GM21390 (cell line): Measurements from ENCODE around the gene L2HGDH.
A peak's percentile ranks its signal among the peaks of the same experiment; 100 is the strongest.

Experiments used
- ATAC-seq: cut with Tn5 transposase; IDR thresholded peaks from one replicate; pipeline ENCODE4 v1.9.1; 2021; ENCODE audit not compliant: unreplicated experiment

L2HGDH gene

DNA sequence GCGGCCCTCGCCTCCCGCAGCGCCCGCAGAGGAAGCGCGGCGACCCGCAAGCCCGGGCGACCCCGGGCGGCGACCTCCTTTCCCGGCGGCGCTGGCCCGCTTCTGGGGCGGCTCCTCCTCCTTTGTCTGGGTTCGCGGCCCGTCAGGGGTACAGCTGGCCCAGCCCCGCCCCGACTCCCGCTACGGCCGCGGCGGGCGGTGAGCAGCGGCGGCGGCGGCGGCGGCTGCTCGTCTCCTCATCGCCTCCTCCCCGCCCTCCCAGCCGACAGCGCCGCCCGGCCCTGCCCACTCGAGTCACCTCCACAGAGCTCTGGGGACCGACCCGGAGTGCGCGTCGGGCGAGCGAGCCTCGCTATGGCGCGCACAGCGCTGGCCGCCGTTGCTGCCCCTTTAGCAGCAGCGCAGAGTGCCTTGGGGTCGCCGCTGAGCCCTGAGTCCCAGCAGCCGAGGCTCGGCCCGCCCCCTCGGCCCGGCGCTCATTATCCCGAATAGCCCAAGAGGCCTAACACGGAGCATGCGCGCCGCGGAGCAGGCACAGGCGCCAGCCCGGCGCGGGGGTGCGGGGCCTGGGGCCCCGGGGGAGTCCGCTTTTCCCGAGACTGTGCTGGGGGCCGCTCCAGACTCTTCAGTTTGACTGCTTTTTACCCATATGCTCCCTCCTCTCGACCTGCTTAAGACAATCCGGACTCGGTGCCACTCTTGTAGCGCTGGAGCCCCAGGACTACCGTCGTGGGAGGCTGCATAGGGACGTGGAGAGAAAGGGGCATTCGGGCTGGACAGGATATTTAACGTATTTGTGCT lies 80.4 kb downstream of the L2HGDH start, which contains the start of gene SOS2:
Gene SOS2 (minus strand): TSS at position 104 of the 801 bp plus-strand sequence. CDS start 295 bp downstream, outside the sequence.
- peak; percentile 82 for ATAC-seq

DNA sequence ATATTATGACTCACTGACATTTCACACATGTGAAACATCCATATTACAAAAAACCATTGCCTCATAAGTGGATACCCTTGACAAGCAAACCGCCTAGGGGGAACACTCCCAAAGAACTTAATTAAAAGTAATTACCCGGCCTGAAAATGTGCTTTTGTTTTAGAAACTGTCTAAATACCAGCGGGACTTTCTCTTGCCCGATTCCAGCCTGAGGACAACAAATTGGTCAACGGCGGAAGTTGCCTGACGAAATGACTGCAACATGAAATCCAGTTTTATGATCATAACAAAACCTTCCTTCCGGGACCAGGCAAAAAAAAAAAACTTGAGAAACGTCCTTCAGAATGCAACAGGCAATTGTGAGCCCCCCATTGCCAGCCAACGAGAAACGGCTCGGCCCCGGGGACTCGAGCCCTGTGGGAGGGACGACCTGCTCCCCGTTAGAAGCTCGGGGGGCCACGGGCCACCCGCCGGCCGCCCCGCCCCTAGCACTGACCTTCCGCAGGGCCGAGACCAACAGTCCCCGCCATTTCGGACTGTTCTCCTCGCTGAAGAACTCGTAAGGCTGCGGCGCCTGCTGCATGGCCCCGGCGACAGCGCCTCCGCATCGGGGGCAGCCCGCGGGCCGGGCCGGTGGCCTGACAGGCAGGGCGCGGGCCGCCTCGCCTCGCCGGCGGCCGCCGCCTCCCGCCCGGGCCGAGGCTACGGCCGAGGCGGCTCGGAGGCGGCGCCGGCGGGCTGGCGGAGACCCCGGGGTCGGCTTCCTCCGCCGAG lies 81.1 kb downstream of the L2HGDH start:
- peak; percentile 33 for ATAC-seq

- ATAC-seq, result no peak
These were observed 81.7 kb downstream of the L2HGDH start for GRCh38 chr14:50230401-50230700.

- no peak for ATAC-seq
These were observed 82.3 kb downstream of the L2HGDH start for GRCh38 chr14:50229681-50230080.

DNA sequence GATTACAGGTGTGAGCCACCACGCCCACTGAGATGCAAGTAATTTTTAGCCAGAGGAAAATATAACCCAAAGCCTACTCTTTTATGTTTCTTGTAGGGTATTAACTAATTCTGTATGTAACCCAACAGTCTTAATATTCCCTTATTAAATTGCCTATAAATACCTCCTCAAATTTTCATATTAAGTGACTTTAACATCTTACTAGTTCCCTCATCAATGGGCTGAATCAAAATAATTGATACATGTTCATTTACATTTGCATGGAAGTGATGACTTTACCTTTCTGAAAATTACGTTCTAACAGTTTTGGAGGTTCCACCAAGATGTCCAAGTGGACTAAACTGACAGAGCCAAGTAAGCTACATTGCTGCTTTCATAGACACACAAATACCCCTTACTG lies 83.7 kb downstream of the L2HGDH start:
- no peak for ATAC-seq

GRCh38 chr14:50225974-50226297 lies 86.1 kb downstream of the L2HGDH start:
- no peak for ATAC-seq

- ATAC-seq, result no peak
These were observed 86.7 kb downstream of the L2HGDH start for GRCh38 chr14:50225067-50225973.

DNA sequence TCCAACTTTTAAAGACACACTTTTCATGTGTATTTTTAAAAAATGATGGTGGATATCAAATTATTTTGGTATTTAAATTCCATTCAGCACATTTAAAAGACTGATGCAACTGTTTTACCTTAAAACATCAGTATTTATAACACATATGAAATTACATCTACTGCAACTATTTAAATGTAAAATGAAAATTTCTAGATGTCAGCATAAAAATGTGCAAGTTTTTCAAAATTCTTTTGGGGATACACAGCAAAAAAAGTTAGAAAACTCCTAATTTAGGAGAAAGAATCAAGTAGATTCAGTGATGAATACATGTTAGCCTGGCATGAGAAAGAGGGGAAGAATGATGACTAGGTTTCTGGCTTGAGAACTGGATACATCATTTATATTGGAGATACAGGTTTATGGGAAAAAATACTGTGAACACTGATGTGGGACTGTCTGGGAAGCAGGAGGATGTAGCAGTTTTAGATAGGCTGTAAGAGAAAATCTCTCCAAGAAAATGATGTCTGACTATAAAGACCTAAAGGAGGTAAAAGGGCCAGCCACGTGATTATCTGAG lies 89.9 kb downstream of the L2HGDH start:
- ATAC-seq, result no peak

DNA sequence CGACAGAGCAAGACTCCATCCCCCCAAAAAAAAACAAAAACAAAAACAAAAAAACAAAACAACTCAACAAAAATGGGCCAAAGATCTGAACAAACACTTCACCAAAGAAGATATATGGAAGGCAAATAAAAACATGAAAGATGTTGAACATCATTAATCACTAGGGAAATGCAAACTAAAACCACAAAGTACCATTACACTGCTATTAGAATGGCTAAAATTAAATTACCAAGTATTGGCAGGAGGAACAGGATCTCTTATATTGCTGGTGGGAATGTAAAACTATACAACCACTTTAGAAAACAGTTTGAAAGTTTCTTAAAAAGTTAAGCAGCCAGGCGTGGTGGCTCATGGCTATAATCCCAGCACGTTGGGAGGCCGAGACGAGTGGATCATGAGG lies 93.5 kb downstream of the L2HGDH start:
- no peak for ATAC-seq

GRCh38 chr14:50215416-50215815 lies 96.6 kb downstream of the L2HGDH start:
- no peak for ATAC-seq

DNA sequence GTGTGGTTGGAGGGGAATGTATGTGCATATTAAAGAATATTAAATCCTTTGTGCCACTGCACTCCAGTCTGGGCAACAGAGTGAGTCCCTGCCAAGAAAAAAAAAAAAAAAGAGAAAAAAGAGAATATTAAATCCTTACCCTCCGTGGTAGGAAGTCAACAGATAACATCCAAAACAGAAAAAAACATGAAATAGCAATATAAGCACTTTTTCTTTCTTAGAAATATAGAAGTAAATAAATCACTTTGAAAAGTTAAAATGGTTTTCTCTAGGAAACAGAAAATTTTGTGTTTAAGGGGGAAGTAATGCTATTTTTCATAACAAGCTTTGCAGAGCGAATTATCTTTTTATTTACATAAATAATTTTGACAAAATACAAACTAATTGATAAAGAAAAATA lies 98.2 kb downstream of the L2HGDH start:
- no peak for ATAC-seq

DNA sequence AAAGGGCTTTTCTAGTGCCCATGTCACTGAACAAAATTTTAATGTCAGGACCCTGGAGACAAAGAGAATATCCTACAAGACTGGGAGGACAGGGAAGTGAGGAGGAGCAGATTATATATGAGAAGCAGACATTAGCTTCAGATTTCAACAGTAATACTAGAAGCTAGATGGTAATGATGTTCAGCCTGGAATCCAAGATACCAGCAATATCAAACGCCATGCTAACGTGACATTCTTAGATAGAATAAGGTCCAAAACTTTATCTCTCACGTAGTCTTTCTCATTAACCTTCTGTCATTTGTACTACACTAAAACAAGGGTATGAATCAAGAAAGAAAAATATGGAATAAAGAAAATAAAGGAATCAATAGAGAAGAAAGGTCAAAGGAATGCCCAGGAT lies 99.3 kb downstream of the L2HGDH start:
- no peak for ATAC-seq

DNA sequence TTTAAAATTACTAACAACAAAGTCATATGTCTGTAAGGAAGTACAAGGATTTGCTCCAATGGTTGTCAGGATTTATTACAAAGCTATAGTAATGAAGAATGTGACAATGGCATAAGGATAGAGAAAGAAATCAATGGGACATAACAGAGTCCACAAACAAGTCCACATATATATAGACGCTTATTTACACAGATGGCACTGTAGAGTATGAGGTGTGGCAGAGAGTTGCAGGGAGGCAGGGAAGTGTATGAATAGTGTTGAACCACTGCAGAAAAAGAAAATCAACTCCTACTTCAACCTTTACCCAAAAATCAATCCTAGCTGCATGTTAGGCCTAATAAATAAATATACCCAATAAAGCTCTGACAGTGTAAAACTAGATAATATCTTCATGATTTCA lies 102.0 kb downstream of the L2HGDH start:
- ATAC-seq, result no peak

DNA sequence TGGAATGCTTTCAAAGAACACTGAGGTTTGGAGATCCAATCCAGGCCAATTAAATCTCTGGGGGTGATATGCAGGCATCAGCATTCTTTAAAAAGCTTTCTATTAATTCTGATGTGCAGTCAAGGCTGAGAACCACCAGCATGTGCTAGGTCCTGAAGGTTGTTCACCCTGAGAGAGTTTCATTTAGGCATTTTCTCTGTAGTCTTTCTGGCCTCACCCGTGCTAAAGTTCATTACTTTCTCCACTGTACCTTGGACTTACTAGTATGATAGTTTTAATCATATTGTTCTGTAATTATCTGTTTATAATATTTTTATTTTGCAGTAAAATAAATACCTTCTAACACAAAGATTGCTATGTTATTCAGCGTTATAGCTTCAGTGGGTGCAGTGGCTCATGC lies 113.5 kb downstream of the L2HGDH start:
- no peak for ATAC-seq

DNA sequence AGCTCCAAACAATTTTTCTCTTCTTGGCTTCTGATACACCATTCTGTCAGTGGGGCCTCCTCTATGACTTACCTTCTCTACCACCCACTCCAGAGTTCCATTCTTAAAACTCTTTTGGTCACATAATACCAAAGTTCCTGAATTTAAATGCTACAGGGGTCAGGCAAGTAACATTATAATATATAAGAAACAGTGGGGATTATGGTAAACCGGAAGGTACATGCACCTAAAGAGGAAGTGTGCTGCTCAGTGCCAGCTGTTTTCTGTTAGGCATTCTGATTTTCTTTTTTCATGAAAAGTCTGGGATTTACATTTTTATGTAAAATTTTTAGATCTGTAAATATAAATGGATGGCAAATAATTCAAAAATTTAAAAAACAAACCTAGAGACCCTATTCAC lies 120.5 kb downstream of the L2HGDH start:
- ATAC-seq, result no peak
